Measurements from ENCODE around the gene EPN3. TPM values are rescaled to one million over a fixed set of nuclear protein-coding genes. Genes with fewer than 3 reads are reported as not detected.

The EPN3 gene
- total RNA-seq, 1 donor from 2014 or later, result 0.24 TPM

DNA sequence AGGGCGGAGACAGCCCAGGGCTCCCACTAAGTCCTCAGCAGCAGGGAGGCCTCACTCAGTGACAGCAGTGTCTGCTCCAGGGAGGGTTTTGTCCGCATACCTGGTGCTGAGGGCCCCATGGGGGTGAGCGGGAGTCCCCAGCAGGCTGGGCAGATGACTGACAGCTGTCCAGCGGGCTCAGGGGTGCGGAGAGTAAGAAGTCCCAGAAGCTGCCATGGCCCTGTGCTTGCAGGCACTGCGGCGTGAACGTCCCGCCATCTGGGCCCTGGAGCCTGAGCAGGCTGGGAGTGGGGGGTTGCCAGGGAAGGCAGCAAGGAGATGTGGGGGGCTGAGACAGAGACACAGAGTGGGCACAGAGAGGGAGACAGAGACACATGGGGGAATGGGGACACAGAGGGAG, 48.1 kb downstream of the EPN3 start:
- Histone ChIP-seq H4K20me1 (ENCODE audit: low read depth) (no peaks in the 10 kb centered on the region), H3K4me2 (no peak overlapping the region), H3K36me3 (no peaks in the 10 kb centered on the region), H3K4me3 (no peak overlapping the region), H3K9me3 (ENCODE audit: low read depth) (no peaks in the 10 kb centered on the region), H3K9ac (no peak overlapping the region), H2AFZ (replicated peaks) (no peak overlapping the region), H3K4me1 (peaks cover 24% of the 10 kb centered on the region), H3K27ac (no peak overlapping the region), H3K79me2 (ENCODE audit: low read depth) (no peaks in the 10 kb centered on the region), H3F3A (ENCODE audit: low read depth) (no peaks in the 10 kb centered on the region), H3K27me3 (no peaks in the 10 kb centered on the region)
- TF ChIP-seq, protein P1, sequence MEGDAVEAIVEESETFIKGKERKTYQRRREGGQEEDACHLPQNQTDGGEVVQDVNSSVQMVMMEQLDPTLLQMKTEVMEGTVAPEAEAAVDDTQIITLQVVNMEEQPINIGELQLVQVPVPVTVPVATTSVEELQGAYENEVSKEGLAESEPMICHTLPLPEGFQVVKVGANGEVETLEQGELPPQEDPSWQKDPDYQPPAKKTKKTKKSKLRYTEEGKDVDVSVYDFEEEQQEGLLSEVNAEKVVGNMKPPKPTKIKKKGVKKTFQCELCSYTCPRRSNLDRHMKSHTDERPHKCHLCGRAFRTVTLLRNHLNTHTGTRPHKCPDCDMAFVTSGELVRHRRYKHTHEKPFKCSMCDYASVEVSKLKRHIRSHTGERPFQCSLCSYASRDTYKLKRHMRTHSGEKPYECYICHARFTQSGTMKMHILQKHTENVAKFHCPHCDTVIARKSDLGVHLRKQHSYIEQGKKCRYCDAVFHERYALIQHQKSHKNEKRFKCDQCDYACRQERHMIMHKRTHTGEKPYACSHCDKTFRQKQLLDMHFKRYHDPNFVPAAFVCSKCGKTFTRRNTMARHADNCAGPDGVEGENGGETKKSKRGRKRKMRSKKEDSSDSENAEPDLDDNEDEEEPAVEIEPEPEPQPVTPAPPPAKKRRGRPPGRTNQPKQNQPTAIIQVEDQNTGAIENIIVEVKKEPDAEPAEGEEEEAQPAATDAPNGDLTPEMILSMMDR (IDR thresholded peaks at IDR 0.05), result no peak
- TF ChIP-seq EZH2phosphoT487 (IDR thresholded peaks at IDR 0.05), result no peak
- no peak for TF ChIP-seq EZH2 (IDR thresholded peaks at IDR 0.05)
- Mint-ChIP-seq H3K27ac (peak overlapping the region; percentile 20), H3K9me3 (no peaks in the 10 kb centered on the region), H3K36me3 (peaks cover 7% of the 10 kb centered on the region), H3K27me3 (ENCODE audit: insufficient read depth, low read depth) (peaks cover 2% of the 10 kb centered on the region), H3K4me3 (no peak overlapping the region), H3K4me1 (peaks cover 41% of the 10 kb centered on the region)
- no peak for DNase-seq (ENCODE audit: low spot score)

DNA sequence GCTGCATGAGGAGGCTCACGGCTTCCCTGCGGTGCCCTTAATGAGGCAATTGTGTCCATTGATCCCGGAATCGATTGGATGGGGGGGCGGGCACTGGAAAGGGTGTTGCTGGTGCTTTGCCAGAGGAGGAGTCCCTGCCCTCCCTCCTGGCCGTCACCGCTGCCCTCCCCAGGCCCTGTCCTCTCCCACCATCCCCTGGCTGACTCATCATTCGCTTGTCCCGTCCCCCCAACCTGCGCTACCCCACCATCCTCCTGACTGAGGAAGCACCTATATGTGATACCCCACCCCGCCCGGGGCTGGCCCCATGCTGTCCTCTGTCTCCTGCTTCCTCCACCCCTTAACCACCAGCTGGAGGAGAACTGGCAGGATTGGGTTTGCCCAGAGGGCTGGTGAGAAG, 48.8 kb downstream of the EPN3 start:
- Mint-ChIP-seq H3K4me1 (peaks cover 48% of the 10 kb centered on the region), H3K27me3 (ENCODE audit: insufficient read depth, low read depth) (peaks cover 2% of the 10 kb centered on the region), H3K36me3 (peaks cover 7% of the 10 kb centered on the region), H3K27ac (no peak overlapping the region), H3K9me3 (no peaks in the 10 kb centered on the region), H3K4me3 (no peak overlapping the region)
- Histone ChIP-seq H3F3A (ENCODE audit: low read depth) (peaks cover 4% of the 10 kb centered on the region), H4K20me1 (ENCODE audit: low read depth) (no peaks in the 10 kb centered on the region), H2AFZ (replicated peaks) (no peak overlapping the region), H3K27ac (no peak overlapping the region), H3K4me2 (no peak overlapping the region), H3K79me2 (ENCODE audit: low read depth) (no peaks in the 10 kb centered on the region), H3K4me3 (no peak overlapping the region), H3K4me1 (peaks cover 30% of the 10 kb centered on the region), H3K9me3 (ENCODE audit: low read depth) (no peaks in the 10 kb centered on the region), H3K9ac (no peak overlapping the region), H3K36me3 (no peaks in the 10 kb centered on the region), H3K27me3 (no peaks in the 10 kb centered on the region)
- no peak for DNase-seq (ENCODE audit: low spot score)
- TF ChIP-seq, protein P1 (IDR thresholded peaks at IDR 0.05), result no peak
- no peak for TF ChIP-seq EZH2 (IDR thresholded peaks at IDR 0.05)
- TF ChIP-seq EZH2phosphoT487 (IDR thresholded peaks at IDR 0.05), result no peak

DNA sequence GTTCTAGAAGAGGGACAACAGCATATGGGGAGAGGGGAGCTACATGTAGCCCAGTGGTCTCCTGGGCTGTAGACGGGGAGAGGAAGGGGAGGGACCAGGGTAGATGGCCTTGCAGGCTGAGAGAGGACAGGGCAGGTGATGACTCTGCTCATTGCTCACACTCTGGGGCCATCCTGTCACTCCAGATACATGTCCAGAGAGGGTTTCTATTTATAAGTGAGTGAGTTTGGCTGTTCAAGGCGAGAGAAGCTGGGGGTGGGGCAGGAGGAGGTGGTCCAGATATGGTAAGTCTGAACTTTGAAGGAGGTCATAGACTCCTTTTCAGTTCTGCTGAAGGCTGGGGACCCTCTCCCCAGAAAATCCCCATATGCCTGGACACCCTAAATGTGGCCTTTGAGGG, 50.2 kb downstream of the EPN3 start:
- Histone ChIP-seq H3K4me2 (no peak overlapping the region), H3K79me2 (ENCODE audit: low read depth) (no peaks in the 10 kb centered on the region), H3K9ac (no peak overlapping the region), H3K4me3 (no peak overlapping the region), H2AFZ (replicated peaks) (no peak overlapping the region), H3K27me3 (no peaks in the 10 kb centered on the region), H3F3A (ENCODE audit: low read depth) (peaks cover 7% of the 10 kb centered on the region), H3K27ac (no peak overlapping the region), H3K36me3 (no peaks in the 10 kb centered on the region), H3K9me3 (ENCODE audit: low read depth) (no peaks in the 10 kb centered on the region), H3K4me1 (peaks cover 34% of the 10 kb centered on the region), H4K20me1 (ENCODE audit: low read depth) (no peaks in the 10 kb centered on the region)
- peaks cover 4% of the 10 kb centered on the region for H3K36me3 Mint-ChIP-seq
- no peak overlapping the region for H3K4me3 Mint-ChIP-seq
- no peak overlapping the region for H3K27ac Mint-ChIP-seq
- H3K9me3 Mint-ChIP-seq, result no peaks in the 10 kb centered on the region
- H3K4me1 Mint-ChIP-seq, result peaks cover 54% of the 10 kb centered on the region
- H3K27me3 Mint-ChIP-seq (ENCODE audit: insufficient read depth, low read depth), result peaks cover 2% of the 10 kb centered on the region
- no peak for DNase-seq (ENCODE audit: low spot score)
- TF ChIP-seq EZH2 (IDR thresholded peaks at IDR 0.05) (no peak), EZH2phosphoT487 (IDR thresholded peaks at IDR 0.05) (no peak)
- TF ChIP-seq, protein P1 (IDR thresholded peaks at IDR 0.05), result no peak
